Measurements from ENCODE around the gene ACADVL. TPM values are rescaled to one million over a fixed set of nuclear protein-coding genes. Genes with fewer than 3 reads are reported as not detected.

ACADVL gene
- total RNA-seq, 1 experiment from 2014 or later: 362 TPM

GRCh38 chr17:7233701-7234082 is 14.0 kb downstream of the ACADVL start:
- peaks cover 26% of the 10 kb centered on the region for H3K36me3 ChIP-seq (replicated peaks; ENCODE audit: control insufficient read depth, insufficient read depth, low read length)
- H3K4me3 ChIP-seq (ENCODE audit: insufficient read depth, low read depth, low read length): peak overlapping the region; percentile 81
- no peaks in the 10 kb centered on the region for H3K27me3 ChIP-seq (ENCODE audit: control insufficient read depth, insufficient read depth, low read length)
- peak; percentile 71 for DNase-seq

- peak; percentile 99 for DNase-seq
- H3K36me3 ChIP-seq (replicated peaks; ENCODE audit: control insufficient read depth, insufficient read depth, low read length): peaks cover 22% of the 10 kb centered on the region
- H3K4me3 ChIP-seq (ENCODE audit: insufficient read depth, low read depth, low read length): peak within 1 kb of the TSS; percentile 81
- H3K27me3 ChIP-seq (ENCODE audit: control insufficient read depth, insufficient read depth, low read length): no peaks in the 10 kb centered on the region
These were observed 14.6 kb downstream of the ACADVL start, which contains the start of gene DVL2 for GRCh38 chr17:7234083-7234951. DVL2 (minus strand) TSS chr17:7234517; CDS start chr17:7234262, 255 bp downstream.

GRCh38 chr17:7235693-7236665 is 16.2 kb downstream of the ACADVL start:
- Histone ChIP-seq H3K27me3 (ENCODE audit: control insufficient read depth, insufficient read depth, low read length) (no peaks in the 10 kb centered on the region), H3K36me3 (replicated peaks; ENCODE audit: control insufficient read depth, insufficient read depth, low read length) (peaks cover 19% of the 10 kb centered on the region), H3K4me3 (ENCODE audit: insufficient read depth, low read depth, low read length) (no peak overlapping the region)
- DNase-seq: no peak

GRCh38 chr17:7236808-7237207 is 17.1 kb downstream of the ACADVL start:
- H3K4me3 ChIP-seq (ENCODE audit: insufficient read depth, low read depth, low read length): no peak overlapping the region
- peaks cover 19% of the 10 kb centered on the region for H3K36me3 ChIP-seq (replicated peaks; ENCODE audit: control insufficient read depth, insufficient read depth, low read length)
- DNase-seq: no peak
- H3K27me3 ChIP-seq (ENCODE audit: control insufficient read depth, insufficient read depth, low read length): no peaks in the 10 kb centered on the region

- H3K36me3 ChIP-seq (replicated peaks; ENCODE audit: control insufficient read depth, insufficient read depth, low read length): peaks cover 19% of the 10 kb centered on the region
- DNase-seq: no peak
- no peaks in the 10 kb centered on the region for H3K27me3 ChIP-seq (ENCODE audit: control insufficient read depth, insufficient read depth, low read length)
- H3K4me3 ChIP-seq (ENCODE audit: insufficient read depth, low read depth, low read length): peak overlapping the region; percentile 94
These were observed 17.6 kb downstream of the ACADVL start for GRCh38 chr17:7237266-7237760.

- peak; percentile 98 for DNase-seq
- peak overlapping the region; percentile 94 for H3K4me3 ChIP-seq (ENCODE audit: insufficient read depth, low read depth, low read length)
- H3K27me3 ChIP-seq (ENCODE audit: control insufficient read depth, insufficient read depth, low read length): no peaks in the 10 kb centered on the region
- peaks cover 19% of the 10 kb centered on the region for H3K36me3 ChIP-seq (replicated peaks; ENCODE audit: control insufficient read depth, insufficient read depth, low read length)
These were observed 18.2 kb downstream of the ACADVL start for GRCh38 chr17:7237761-7238419.

GRCh38 chr17:7238420-7239090 is 18.8 kb downstream of the ACADVL start:
- Histone ChIP-seq H3K36me3 (replicated peaks; ENCODE audit: control insufficient read depth, insufficient read depth, low read length) (peaks cover 19% of the 10 kb centered on the region), H3K27me3 (ENCODE audit: control insufficient read depth, insufficient read depth, low read length) (no peaks in the 10 kb centered on the region), H3K4me3 (ENCODE audit: insufficient read depth, low read depth, low read length) (peak overlapping the region; percentile 94)
- DNase-seq: peak; percentile 91

GRCh38 chr17:7239091-7240027 is 19.6 kb downstream of the ACADVL start, which contains the start of gene PHF23:
PHF23 (minus strand) TSS chr17:7239457; CDS start chr17:7239279, 178 bp downstream.
- H3K36me3 ChIP-seq (replicated peaks; ENCODE audit: control insufficient read depth, insufficient read depth, low read length): peaks cover 22% of the 10 kb centered on the region
- H3K4me3 ChIP-seq (ENCODE audit: insufficient read depth, low read depth, low read length): peak within 1 kb of the TSS; percentile 94
- H3K27me3 ChIP-seq (ENCODE audit: control insufficient read depth, insufficient read depth, low read length): no peaks in the 10 kb centered on the region
- DNase-seq: peak; percentile 99

- Histone ChIP-seq H3K4me3 (ENCODE audit: insufficient read depth, low read depth, low read length) (no peak overlapping the region), H3K27me3 (ENCODE audit: control insufficient read depth, insufficient read depth, low read length) (no peaks in the 10 kb centered on the region), H3K36me3 (replicated peaks; ENCODE audit: control insufficient read depth, insufficient read depth, low read length) (peaks cover 20% of the 10 kb centered on the region)
- no peak for DNase-seq
These were observed 20.6 kb downstream of the ACADVL start for GRCh38 chr17:7240375-7240774.

- H3K27me3 ChIP-seq (ENCODE audit: control insufficient read depth, insufficient read depth, low read length): no peaks in the 10 kb centered on the region
- peak overlapping the region; percentile 69 for H3K4me3 ChIP-seq (ENCODE audit: insufficient read depth, low read depth, low read length)
- peaks cover 19% of the 10 kb centered on the region for H3K36me3 ChIP-seq (replicated peaks; ENCODE audit: control insufficient read depth, insufficient read depth, low read length)
- no peak for DNase-seq
These were observed 21.5 kb downstream of the ACADVL start for GRCh38 chr17:7241090-7241733.

- peaks cover 12% of the 10 kb centered on the region for H3K36me3 ChIP-seq (replicated peaks; ENCODE audit: control insufficient read depth, insufficient read depth, low read length)
- no peaks in the 10 kb centered on the region for H3K27me3 ChIP-seq (ENCODE audit: control insufficient read depth, insufficient read depth, low read length)
- peak; percentile 93 for DNase-seq
- H3K4me3 ChIP-seq (ENCODE audit: insufficient read depth, low read depth, low read length): peak within 1 kb of the TSS; percentile 69
These were observed 22.3 kb downstream of the ACADVL start, which contains the start of gene GABARAP for GRCh38 chr17:7241783-7242716. GABARAP (minus strand) TSS chr17:7242449; CDS start chr17:7242330, 119 bp downstream.
